ENCODE data around the gene LMTK2.

DNA sequence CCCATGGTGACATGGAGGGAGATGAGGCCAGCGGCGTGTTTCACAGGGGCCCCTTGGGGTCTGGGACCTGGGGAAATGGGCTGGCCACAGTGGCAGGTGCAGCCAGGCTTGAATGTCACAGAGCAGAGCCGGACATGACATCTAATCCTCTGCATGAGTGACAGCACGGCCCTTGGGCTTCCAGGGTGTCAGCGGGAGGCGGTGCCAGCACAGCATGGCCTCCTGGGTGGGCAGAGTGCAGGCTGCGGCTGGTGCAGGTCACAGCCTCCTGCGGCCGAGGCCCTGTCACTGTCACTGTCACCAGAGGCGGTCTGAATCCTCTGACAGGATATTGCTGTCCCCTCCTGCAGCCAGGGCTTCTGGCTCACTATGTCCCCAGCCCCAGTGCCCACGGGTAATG lies 122.8 kb downstream of the LMTK2 start:
- TF ChIP-seq, protein P1, sequence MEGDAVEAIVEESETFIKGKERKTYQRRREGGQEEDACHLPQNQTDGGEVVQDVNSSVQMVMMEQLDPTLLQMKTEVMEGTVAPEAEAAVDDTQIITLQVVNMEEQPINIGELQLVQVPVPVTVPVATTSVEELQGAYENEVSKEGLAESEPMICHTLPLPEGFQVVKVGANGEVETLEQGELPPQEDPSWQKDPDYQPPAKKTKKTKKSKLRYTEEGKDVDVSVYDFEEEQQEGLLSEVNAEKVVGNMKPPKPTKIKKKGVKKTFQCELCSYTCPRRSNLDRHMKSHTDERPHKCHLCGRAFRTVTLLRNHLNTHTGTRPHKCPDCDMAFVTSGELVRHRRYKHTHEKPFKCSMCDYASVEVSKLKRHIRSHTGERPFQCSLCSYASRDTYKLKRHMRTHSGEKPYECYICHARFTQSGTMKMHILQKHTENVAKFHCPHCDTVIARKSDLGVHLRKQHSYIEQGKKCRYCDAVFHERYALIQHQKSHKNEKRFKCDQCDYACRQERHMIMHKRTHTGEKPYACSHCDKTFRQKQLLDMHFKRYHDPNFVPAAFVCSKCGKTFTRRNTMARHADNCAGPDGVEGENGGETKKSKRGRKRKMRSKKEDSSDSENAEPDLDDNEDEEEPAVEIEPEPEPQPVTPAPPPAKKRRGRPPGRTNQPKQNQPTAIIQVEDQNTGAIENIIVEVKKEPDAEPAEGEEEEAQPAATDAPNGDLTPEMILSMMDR (conservative IDR thresholded peaks at IDR 0.05): no peak
- TF ChIP-seq EZH2 (IDR thresholded peaks at IDR 0.05; ENCODE audit: low read depth): no peak

Measured in PC-9 (cell line).